Measurements from ENCODE around the gene SF3B2.

DNA sequence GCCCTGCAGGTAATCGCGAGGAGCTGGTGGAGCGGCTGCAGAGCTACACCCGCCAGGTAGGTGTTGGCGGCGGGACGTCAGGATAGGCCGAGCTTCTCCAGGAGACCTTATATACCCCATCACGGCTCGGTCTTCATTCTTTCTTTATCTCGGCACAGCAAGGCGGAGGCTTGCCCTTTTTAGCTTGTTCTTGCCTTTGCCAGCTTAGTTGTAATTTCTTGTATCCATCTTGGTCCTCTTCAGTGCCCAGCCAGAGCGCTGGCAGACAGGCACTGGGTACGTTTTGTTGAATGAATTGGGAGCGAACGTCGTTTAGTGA lies 459 bp downstream of the SF3B2 start:
- TF ChIP-seq, protein P1, sequence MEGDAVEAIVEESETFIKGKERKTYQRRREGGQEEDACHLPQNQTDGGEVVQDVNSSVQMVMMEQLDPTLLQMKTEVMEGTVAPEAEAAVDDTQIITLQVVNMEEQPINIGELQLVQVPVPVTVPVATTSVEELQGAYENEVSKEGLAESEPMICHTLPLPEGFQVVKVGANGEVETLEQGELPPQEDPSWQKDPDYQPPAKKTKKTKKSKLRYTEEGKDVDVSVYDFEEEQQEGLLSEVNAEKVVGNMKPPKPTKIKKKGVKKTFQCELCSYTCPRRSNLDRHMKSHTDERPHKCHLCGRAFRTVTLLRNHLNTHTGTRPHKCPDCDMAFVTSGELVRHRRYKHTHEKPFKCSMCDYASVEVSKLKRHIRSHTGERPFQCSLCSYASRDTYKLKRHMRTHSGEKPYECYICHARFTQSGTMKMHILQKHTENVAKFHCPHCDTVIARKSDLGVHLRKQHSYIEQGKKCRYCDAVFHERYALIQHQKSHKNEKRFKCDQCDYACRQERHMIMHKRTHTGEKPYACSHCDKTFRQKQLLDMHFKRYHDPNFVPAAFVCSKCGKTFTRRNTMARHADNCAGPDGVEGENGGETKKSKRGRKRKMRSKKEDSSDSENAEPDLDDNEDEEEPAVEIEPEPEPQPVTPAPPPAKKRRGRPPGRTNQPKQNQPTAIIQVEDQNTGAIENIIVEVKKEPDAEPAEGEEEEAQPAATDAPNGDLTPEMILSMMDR (conservative IDR thresholded peaks at IDR 0.05 in 1 of 2, IDR thresholded peaks at IDR 0.05 in 1 of 2; ENCODE audit: low read depth in 1 of 2, low read length in 2 of 2): no peak
- TF ChIP-seq EZH2 (IDR thresholded peaks at IDR 0.05; ENCODE audit: low read length, missing control alignments): no peak
